ENCODE measurements around the gene GRIN2C. TPM values are rescaled to one million over a fixed set of nuclear protein-coding genes. Genes with fewer than 3 reads are reported as not detected.
A peak's percentile ranks its signal among the peaks of the same experiment; 100 is the strongest.

Gene GRIN2C
- total RNA-seq, 3 donors from 2014 or later (not counting 1 experiment from before 2014, with no cell fraction given): not detected

GRCh38 chr17:74836691-74837467, 22.8 kb downstream of the GRIN2C start:
- H3K36me3 Mint-ChIP-seq: no peaks in the 10 kb centered on the region
- no peak for ATAC-seq
- intact Hi-C loops (cut with micrococcal nuclease): no loop called here
- 97% methylated on average over 19 of the region's 19 CpGs for WGBS (ENCODE audit: insufficient coverage)
- no peak overlapping the region for H3K27ac ChIP-seq (ENCODE audit: low read length)
- H3K9me3 Mint-ChIP-seq: no peaks in the 10 kb centered on the region
- no peak overlapping the region for H3K4me3 Mint-ChIP-seq
- H3K27me3 ChIP-seq (ENCODE audit: control insufficient read depth, insufficient read depth, low read length): no peaks in the 10 kb centered on the region
- no peak overlapping the region for H3K27ac Mint-ChIP-seq
- DNase-seq: no peak
- peaks cover 36% of the 10 kb centered on the region for H3K4me1 ChIP-seq (ENCODE audit: control insufficient read depth, insufficient read depth, low read length)
- peaks cover 4% of the 10 kb centered on the region for H3K36me3 ChIP-seq (ENCODE audit: control insufficient read depth, insufficient read depth, low read length)
- H3K27me3 Mint-ChIP-seq (ENCODE audit: low read depth in 2 of 2): no peaks in the 10 kb centered on the region
- peaks cover 8 to 26% of the 10 kb centered on the region in 2 donors for H3K4me1 Mint-ChIP-seq
- H3K4me3 ChIP-seq (ENCODE audit: low read length): no peak overlapping the region
- no peaks in the 10 kb centered on the region for H3K9me3 ChIP-seq (ENCODE audit: control insufficient read depth, insufficient read depth, low read length)
- no peak for TF ChIP-seq CTCF (IDR thresholded peaks at IDR 0.05)

- H3K4me1 ChIP-seq (ENCODE audit: control insufficient read depth, insufficient read depth, low read length): peaks cover 29% of the 10 kb centered on the region
- H3K36me3 ChIP-seq (ENCODE audit: control insufficient read depth, insufficient read depth, low read length): peaks cover 5% of the 10 kb centered on the region
- no peak overlapping the region for H3K27ac Mint-ChIP-seq
- H3K4me3 Mint-ChIP-seq: no peak overlapping the region
- WGBS (ENCODE audit: insufficient coverage): 96% methylated on average over 26 of the region's 26 CpGs
- no peak overlapping the region for H3K27ac ChIP-seq (ENCODE audit: low read length)
- peaks cover 7 to 20% of the 10 kb centered on the region in 2 donors for H3K4me1 Mint-ChIP-seq
- no peaks in the 10 kb centered on the region for H3K27me3 ChIP-seq (ENCODE audit: control insufficient read depth, insufficient read depth, low read length)
- no peaks in the 10 kb centered on the region for H3K9me3 Mint-ChIP-seq
- no peaks in the 10 kb centered on the region for H3K27me3 Mint-ChIP-seq (ENCODE audit: low read depth in 2 of 2)
- ATAC-seq: no peak
- no peaks in the 10 kb centered on the region for H3K36me3 Mint-ChIP-seq
- no peaks in the 10 kb centered on the region for H3K9me3 ChIP-seq (ENCODE audit: control insufficient read depth, insufficient read depth, low read length)
- no peak overlapping the region for H3K4me3 ChIP-seq (ENCODE audit: low read length)
- no peak for TF ChIP-seq CTCF (IDR thresholded peaks at IDR 0.05)
- DNase-seq: no peak
- intact Hi-C loops (cut with micrococcal nuclease): no loop called here
Observed at GRCh38 chr17:74836191-74836590, 23.5 kb downstream of the GRIN2C start.

- Mint-ChIP-seq H3K27ac (no peak overlapping the region), H3K27me3 (ENCODE audit: low read depth in 2 of 2) (no peaks in the 10 kb centered on the region), H3K36me3 (no peaks in the 10 kb centered on the region), H3K4me3 (no peak overlapping the region), H3K4me1 (peaks cover 0 to 10% of the 10 kb centered on the region in 2 donors), H3K9me3 (no peaks in the 10 kb centered on the region)
- no peak for DNase-seq
- 53% methylated on average over 16 of the region's 16 CpGs for WGBS (ENCODE audit: insufficient coverage)
- Histone ChIP-seq H3K9me3 (ENCODE audit: control insufficient read depth, insufficient read depth, low read length) (no peaks in the 10 kb centered on the region), H3K4me1 (ENCODE audit: control insufficient read depth, insufficient read depth, low read length) (peaks cover 19% of the 10 kb centered on the region), H3K4me3 (ENCODE audit: low read length) (no peak overlapping the region), H3K27me3 (ENCODE audit: control insufficient read depth, insufficient read depth, low read length) (no peaks in the 10 kb centered on the region), H3K36me3 (ENCODE audit: control insufficient read depth, insufficient read depth, low read length) (peaks cover 13% of the 10 kb centered on the region), H3K27ac (ENCODE audit: low read length) (no peak overlapping the region)
- intact Hi-C loops (cut with micrococcal nuclease): no loop called here
- peak in 1 of 3 donors; percentile 17 for ATAC-seq
- no peak for TF ChIP-seq CTCF (IDR thresholded peaks at IDR 0.05)
Observed at GRCh38 chr17:74833501-74834377, 25.9 kb downstream of the GRIN2C start.

Measured in natural killer cell (primary cell).